ENCODE data around the gene UMPS. TPM values are rescaled to one million over a fixed set of nuclear protein-coding genes. Genes with fewer than 3 reads are reported as not detected.
A peak's percentile ranks its signal among the peaks of the same experiment; 100 is the strongest.

The UMPS gene
- total RNA-seq, 1 experiment from 2014 or later = 45.4 TPM

DNA sequence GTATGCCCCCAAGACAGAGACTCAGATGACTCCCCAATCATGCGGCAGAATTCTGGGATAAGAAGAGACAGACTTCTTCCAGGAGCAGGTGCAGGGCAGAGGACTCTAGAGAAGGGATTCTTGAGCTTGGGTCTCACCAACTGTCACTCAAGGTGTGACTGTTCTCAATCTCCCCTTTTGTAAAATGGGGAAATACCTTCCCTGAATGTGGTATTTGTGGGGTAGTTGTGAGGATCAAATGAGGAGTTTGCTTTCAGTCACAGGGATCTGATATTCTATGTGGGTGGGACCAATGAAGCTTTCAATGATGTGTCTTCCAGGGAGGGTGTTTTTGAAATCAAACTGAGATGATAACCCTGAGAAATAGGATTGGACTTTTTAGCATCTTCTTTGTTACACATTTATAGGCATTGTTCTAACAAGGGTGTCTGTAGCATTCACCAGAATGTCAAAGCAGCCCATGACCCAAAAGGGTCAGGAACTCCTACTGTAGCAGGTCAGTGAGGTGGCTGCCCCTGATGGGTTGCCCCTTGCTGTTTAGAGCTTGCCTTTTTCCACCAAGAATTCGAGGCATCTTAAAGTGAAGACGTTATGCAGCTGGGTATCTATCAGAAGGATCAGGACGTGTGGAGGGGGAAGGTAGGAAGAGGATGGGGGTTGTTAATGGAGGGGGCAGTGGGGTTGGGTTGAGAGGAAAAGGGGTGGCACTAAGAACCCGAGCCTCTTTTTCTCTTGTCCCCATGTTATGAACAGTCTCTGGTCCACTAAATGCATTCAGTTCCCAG, 28.8 kb downstream of the UMPS start (continued):
- TF ChIP-seq GRHL2 (CRISPR knock-in tag; IDR thresholded peaks at IDR 0.05; ENCODE audit: insufficient replicate concordance, severe bottlenecking) (no peak), ELF4 (CRISPR knock-in tag; IDR thresholded peaks at IDR 0.05; ENCODE audit: low read depth) (no peak), NFYB (CRISPR knock-in tag; conservative IDR thresholded peaks at IDR 0.05; ENCODE audit: low read depth) (no peak), NR3C1 (CRISPR knock-in tag; conservative IDR thresholded peaks at IDR 0.05; ENCODE audit: low read depth) (no peak), ZNF317 (CRISPR knock-in tag; IDR thresholded peaks at IDR 0.05; ENCODE audit: borderline replicate concordance, low read depth) (no peak), FOXK1 (CRISPR knock-in tag; IDR thresholded peaks at IDR 0.05) (no peak), MYBL2 (CRISPR knock-in tag; IDR thresholded peaks at IDR 0.05) (no peak)
- TF ChIP-seq, protein P1, sequence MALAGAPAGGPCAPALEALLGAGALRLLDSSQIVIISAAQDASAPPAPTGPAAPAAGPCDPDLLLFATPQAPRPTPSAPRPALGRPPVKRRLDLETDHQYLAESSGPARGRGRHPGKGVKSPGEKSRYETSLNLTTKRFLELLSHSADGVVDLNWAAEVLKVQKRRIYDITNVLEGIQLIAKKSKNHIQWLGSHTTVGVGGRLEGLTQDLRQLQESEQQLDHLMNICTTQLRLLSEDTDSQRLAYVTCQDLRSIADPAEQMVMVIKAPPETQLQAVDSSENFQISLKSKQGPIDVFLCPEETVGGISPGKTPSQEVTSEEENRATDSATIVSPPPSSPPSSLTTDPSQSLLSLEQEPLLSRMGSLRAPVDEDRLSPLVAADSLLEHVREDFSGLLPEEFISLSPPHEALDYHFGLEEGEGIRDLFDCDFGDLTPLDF (CRISPR knock-in tag; IDR thresholded peaks at IDR 0.05) = no peak
- TF ChIP-seq, protein P2, sequence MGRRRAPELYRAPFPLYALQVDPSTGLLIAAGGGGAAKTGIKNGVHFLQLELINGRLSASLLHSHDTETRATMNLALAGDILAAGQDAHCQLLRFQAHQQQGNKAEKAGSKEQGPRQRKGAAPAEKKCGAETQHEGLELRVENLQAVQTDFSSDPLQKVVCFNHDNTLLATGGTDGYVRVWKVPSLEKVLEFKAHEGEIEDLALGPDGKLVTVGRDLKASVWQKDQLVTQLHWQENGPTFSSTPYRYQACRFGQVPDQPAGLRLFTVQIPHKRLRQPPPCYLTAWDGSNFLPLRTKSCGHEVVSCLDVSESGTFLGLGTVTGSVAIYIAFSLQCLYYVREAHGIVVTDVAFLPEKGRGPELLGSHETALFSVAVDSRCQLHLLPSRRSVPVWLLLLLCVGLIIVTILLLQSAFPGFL (CRISPR knock-in tag; IDR thresholded peaks at IDR 0.05; ENCODE audit: borderline replicate concordance) = no peak
- TF ChIP-seq, protein P3, sequence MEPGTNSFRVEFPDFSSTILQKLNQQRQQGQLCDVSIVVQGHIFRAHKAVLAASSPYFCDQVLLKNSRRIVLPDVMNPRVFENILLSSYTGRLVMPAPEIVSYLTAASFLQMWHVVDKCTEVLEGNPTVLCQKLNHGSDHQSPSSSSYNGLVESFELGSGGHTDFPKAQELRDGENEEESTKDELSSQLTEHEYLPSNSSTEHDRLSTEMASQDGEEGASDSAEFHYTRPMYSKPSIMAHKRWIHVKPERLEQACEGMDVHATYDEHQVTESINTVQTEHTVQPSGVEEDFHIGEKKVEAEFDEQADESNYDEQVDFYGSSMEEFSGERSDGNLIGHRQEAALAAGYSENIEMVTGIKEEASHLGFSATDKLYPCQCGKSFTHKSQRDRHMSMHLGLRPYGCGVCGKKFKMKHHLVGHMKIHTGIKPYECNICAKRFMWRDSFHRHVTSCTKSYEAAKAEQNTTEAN (CRISPR knock-in tag; IDR thresholded peaks at IDR 0.05) = no peak
- TF ChIP-seq, protein P4, sequence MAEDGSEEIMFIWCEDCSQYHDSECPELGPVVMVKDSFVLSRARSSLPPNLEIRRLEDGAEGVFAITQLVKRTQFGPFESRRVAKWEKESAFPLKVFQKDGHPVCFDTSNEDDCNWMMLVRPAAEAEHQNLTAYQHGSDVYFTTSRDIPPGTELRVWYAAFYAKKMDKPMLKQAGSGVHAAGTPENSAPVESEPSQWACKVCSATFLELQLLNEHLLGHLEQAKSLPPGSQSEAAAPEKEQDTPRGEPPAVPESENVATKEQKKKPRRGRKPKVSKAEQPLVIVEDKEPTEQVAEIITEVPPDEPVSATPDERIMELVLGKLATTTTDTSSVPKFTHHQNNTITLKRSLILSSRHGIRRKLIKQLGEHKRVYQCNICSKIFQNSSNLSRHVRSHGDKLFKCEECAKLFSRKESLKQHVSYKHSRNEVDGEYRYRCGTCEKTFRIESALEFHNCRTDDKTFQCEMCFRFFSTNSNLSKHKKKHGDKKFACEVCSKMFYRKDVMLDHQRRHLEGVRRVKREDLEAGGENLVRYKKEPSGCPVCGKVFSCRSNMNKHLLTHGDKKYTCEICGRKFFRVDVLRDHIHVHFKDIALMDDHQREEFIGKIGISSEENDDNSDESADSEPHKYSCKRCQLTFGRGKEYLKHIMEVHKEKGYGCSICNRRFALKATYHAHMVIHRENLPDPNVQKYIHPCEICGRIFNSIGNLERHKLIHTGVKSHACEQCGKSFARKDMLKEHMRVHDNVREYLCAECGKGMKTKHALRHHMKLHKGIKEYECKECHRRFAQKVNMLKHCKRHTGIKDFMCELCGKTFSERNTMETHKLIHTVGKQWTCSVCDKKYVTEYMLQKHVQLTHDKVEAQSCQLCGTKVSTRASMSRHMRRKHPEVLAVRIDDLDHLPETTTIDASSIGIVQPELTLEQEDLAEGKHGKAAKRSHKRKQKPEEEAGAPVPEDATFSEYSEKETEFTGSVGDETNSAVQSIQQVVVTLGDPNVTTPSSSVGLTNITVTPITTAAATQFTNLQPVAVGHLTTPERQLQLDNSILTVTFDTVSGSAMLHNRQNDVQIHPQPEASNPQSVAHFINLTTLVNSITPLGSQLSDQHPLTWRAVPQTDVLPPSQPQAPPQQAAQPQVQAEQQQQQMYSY (CRISPR knock-in tag; IDR thresholded peaks at IDR 0.05) = no peak

- no peak overlapping the region for H3K4me3 Mint-ChIP-seq
- H3K4me1 Mint-ChIP-seq = peaks cover 56% of the 10 kb centered on the region
- TF ChIP-seq TP53 (CRISPR knock-in tag; IDR thresholded peaks at IDR 0.05) (no peak), FOXP1 (CRISPR knock-in tag; IDR thresholded peaks at IDR 0.05; ENCODE audit: borderline replicate concordance) (0 out of 2 replicates have a peak, but pooled peaks have one; percentile 55), TEAD4 (CRISPR knock-in tag; IDR thresholded peaks at IDR 0.05) (no peak), CREM (CRISPR knock-in tag; IDR thresholded peaks at IDR 0.05) (no peak)
- TF ChIP-seq, protein P5, sequence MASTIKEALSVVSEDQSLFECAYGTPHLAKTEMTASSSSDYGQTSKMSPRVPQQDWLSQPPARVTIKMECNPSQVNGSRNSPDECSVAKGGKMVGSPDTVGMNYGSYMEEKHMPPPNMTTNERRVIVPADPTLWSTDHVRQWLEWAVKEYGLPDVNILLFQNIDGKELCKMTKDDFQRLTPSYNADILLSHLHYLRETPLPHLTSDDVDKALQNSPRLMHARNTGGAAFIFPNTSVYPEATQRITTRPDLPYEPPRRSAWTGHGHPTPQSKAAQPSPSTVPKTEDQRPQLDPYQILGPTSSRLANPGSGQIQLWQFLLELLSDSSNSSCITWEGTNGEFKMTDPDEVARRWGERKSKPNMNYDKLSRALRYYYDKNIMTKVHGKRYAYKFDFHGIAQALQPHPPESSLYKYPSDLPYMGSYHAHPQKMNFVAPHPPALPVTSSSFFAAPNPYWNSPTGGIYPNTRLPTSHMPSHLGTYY (CRISPR knock-in tag; IDR thresholded peaks at IDR 0.05) = no peak
- H3K36me3 Mint-ChIP-seq = peaks cover 24% of the 10 kb centered on the region
- peak; percentile 5 for ATAC-seq
- ChIA-PET CTCF (interaction anchor here (0.8 to 4.1 kb wide), 20 partner anchors 8 to 252 kb away, joined by 3 to 51 read pairs (median 8); partner anchors contain the start of gene UMPS), POLR2A (interaction anchor here (0.5 kb wide), 1 partner anchor 13 kb away, joined by 3 read pairs; no protein-coding TSS in a partner anchor)
- no peak overlapping the region for H3K27ac Mint-ChIP-seq
- no peaks in the 10 kb centered on the region for H3K27me3 Mint-ChIP-seq (ENCODE audit: low read depth)
- no peaks in the 10 kb centered on the region for H3K9me3 Mint-ChIP-seq
- DNase-seq (ENCODE audit: low spot score) = no peak
Observed at GRCh38 chr3:124759666-124760401, 29.6 kb downstream of the UMPS start.

Data from WTC11 (cell line).